NCI-H2107 treated with DMSO at 0.1 percent for 48 hours (cell line): ENCODE data around the gene FAM170B.

Experiments
- DNase-seq: peaks from one replicate; lab custom pipeline; 2025; ENCODE audit not compliant: unreplicated experiment; lab: John Stamatoyannopoulos, UW

Gene FAM170B

GRCh38 chr10:49133706-49134248, at the start of gene FAM170B:
Gene FAM170B, minus strand, starts transcription at chr10:49134021. Its CDS starts 103 bp downstream, at chr10:49133918.
- DNase-seq: no peak

- DNase-seq: no peak
These were observed 49.0 kb upstream of the FAM170B start for GRCh38 chr10:49182776-49183175.

DNA sequence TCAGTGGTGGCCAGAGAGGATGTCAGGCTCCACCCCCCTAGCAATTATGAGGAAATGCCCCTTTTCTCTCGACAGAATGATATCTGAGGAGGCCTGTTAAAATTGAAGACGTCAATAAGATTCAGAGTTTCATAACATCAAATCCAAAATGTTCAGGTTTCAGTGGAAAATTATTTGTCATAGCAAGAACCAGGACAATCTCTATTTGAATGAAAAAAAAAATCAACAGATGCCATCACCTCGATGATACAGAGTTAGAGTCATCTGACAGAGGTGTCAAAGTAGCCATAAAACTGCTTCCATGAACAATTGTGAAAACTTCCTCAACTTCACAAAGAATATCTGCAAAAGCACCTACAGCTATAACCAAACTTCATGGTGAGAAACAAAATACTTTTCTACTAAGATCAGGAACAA, 46.6 kb upstream of the FAM170B start:
- no peak for DNase-seq

- DNase-seq: no peak
These were observed 46.0 kb upstream of the FAM170B start for GRCh38 chr10:49179699-49180443.

GRCh38 chr10:49178489-49179471, 45.0 kb upstream of the FAM170B start:
- no peak for DNase-seq

- DNase-seq: no peak
These were observed 43.9 kb upstream of the FAM170B start for GRCh38 chr10:49177391-49178355.

DNA sequence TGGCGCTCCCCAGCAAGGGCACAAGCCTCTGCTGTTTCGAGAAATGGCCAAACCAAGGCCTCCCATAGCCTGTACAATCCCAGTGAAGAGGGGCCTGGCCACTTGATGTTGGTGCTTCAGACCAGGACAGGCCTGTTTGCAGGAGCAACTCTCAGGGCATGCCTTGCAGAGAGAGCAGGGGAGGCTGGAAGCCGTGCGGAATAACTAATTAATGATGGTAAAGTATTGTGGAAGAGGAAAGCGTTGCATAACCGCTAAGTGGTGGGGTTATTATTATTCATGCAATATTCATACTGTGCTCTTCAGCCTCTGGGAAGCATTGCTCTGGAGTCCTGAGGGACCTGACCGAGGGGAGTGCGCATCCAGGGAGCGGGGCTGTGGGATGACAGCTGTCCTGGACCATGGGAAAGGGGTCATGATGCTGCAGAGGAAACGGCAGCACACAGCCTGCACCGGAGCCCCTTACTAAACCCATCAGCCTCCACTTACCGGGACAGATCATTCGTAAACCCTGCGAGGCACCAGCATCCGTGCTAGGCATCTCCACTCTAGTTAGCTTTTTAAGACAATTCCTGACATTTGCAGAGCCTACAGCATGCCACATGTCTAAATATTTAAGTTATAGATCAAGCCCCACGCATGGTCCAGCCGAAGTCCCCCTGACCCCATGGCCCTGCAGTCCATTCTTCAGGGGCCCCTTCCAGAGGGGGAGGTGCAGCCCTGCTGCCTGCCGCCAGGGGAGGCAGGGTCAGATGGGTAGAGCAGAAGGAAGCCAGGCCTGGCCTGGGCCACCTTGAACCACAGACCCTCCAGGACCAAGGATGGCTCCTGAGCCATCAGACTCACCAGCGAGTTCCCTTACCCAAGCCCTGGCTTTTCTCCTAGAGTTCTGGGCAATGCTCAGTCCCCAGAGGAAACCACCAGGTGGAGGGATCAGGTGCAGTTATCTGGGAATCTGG, 42.8 kb upstream of the FAM170B start:
- no peak for DNase-seq

DNA sequence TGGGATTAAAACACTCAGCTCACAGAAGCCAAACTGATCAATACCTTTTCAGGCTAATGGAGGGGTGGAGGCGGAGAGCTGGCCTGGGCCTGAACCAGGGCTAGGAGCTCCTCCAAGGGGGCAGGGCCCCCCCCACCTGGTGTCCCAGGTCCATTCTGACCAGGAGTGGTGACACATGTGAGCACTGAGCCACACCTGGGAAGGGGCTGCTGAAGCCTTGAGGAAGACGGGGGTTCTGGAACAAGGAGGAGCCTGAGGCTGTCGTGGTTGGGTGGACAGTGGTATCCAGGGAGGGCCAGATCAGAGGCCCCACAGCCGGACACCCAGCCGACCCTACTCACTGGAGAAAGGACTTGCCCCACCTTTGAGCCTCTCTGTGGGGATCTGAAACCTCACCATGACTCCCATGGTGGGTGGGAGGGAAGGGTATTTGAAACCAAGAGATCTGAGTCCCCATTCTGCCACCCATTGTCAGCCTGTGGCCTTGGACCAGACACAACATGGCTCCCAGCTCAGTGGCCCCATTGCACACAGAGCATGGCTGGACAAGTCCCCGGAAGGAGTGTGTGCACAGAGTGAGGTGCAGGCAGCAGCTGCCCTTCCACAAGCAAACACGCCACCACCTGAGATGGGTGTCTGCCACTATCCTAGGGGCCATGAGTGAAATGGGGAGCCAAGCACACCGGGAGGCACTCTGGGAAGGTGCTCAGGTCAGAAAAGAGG, 41.9 kb upstream of the FAM170B start:
- no peak for DNase-seq

DNA sequence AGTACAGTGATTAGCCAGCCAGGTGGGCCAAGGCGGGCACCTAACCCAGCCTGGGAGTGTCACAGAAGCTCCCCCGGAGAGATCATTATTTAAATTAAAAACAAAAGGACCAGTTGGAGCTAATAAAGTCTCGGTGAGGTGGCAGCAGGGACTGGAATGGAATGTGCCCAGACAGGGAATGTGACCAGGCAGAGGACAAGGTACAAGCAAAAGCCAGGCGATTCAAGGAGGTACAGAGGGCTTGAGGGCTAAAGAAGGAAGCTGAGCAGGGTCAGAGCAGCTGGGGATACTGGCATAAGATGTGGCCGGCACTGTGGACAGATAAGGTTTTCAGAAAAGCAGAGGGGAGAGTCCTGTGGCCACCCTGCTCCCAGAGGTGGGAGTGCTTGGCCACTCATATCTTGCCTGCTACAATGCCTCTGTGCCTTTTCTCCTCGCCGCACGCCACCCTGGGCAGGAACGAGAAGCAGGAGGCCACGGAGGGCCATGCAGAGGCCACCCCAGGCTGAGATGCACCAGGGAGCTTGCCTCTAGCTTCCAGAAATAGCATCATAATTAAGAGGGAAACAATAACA, 41.2 kb upstream of the FAM170B start:
- no peak for DNase-seq

DNA sequence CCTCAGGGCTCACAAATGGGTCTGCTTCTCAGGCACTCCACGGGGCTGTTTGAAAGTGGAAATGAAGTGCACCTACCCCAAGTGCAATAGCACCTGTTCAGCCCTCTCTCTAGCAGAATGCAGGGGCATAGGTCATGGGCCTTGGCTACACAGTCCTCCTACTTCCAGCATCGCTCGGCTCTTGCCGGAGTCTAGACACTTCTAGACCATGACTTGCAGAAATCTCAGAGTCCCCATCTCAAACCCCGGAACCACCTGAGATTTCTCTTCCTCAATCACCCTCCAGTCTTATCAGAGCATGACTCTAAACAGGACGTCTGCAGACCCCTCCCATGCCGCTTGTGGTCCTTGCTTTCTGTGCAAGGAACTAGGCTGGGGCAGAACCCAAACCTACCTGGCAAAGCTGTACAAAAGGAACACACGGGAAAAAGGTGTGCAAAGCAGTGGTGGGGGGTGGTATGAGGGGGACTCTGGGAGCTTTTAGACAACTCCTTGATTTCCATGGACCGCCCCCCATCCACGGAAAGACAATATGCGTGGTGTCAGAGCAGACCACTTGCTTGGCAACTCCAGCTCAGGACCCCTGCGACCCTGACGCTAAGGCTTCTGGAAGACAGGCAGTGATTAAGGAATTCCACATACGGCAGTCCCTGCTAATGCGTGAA, 40.6 kb upstream of the FAM170B start:
- DNase-seq: no peak

DNA sequence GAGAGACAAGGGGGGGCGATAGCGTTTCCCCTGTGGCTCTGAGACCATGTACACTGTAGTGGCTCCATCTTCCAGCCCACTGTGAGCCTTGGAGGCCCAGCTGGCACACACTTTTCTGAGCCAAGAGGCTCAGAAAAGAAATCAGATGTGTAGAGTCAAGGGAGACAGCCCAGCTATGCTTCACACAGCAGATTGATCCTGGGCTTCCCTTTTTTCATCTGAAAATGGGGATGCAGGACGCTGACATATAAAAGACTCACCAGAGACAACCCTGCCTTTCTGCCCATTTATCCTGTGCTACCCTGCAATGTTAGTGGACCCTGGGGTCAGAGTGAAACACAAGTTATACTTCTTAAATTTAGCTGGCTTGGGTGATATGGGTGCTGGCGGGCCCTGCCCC, 40.0 kb upstream of the FAM170B start:
- no peak for DNase-seq

DNA sequence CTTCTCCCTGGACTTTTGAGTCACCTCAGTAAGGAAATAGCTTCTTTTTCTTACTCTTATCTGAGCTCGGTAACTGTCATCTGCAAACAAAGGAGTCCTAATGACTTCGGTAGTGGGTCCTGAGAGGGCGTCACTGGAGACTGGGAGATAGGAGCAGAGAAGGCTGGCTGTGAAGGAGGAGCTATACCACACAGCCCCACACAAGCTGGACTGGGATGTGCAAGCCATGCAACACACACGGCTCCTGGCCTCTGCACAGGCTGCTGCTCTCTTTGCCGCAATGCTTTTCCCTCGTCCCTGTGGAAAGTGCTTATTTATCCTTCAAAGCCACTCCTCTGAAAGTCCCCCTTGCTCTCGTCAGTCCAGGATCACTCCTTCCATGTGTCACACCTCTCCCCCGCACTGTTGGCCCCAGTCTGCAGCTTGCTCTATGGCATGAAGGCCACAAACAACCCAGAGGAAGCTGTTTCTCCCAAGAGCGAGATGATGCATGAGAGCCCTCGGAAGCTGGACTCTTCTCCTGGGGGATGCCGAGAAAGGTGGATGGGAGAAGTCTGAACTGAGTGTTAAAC, 39.5 kb upstream of the FAM170B start:
- no peak for DNase-seq

DNA sequence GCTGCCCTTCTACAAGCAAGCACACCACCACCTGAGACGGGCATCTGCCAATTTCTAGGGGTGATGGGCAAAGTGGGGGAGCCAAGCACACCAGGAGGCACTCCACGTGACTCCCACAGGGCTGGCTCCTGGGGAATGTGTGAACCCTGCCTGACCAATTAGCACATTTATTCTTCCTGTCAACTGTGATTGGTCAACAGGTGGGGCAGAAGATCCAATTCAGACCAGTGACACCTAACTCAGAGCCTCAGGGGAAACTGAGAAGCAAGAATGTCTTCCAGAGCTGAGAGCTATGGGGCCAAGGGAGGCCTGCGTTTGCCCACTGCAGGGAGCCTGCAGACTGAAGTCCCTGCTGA, 38.9 kb upstream of the FAM170B start:
- DNase-seq: no peak

- no peak for DNase-seq
These were observed 38.4 kb upstream of the FAM170B start for GRCh38 chr10:49172061-49172776.

DNA sequence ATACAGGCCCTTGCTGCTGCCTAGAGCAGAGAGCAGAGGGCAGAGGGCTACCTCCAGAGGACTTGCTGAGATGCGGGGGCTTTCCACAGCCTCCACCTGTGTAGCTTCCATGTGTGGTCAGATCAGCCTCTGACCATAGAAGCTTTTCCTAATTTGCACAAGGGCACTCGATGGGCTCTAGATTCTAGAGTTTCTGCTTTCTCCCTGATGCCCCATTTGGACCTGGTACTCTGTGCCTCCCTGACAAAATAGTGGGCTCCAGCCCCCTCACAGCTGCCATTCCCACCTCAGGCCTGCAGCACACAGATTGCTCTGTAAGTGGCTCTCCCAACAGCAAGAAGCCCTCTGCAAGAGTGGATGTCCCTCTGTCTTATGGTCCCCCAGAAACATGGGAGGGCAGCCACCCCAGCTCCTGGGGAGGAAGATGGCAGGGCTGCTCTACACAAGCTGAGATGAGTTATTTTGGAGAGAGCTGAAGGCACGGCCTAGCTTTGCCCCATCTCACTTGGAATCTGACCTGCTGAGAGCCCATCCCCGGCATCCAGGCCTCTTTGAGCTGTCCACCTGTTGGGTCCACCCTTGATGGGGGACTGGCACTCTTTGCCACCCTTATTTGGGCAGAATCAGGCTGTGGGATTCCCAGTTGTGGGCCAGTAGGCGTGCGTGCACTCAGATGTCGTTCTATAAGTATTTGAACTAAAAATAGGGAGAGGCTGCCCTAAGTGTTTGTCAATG, 37.7 kb upstream of the FAM170B start:
- DNase-seq: no peak

- DNase-seq: no peak
These were observed 37.0 kb upstream of the FAM170B start for GRCh38 chr10:49170632-49171325.
